ENCODE measurements around the gene PLA2G15.

- no peak for TF ChIP-seq ESRRA (CRISPR knock-in tag; IDR thresholded peaks at IDR 0.05; ENCODE audit: borderline replicate concordance)
- no peak for TF ChIP-seq ZNF416 (CRISPR knock-in tag; IDR thresholded peaks at IDR 0.05)
- 0 out of 2 replicates have a peak, but pooled peaks have one; percentile 8 for TF ChIP-seq AFF4 (CRISPR knock-in tag; IDR thresholded peaks at IDR 0.05; ENCODE audit: borderline replicate concordance)
- TF ChIP-seq E2F4 (CRISPR knock-in tag; IDR thresholded peaks at IDR 0.05; ENCODE audit: borderline replicate concordance, low read depth), result no peak; the same call in 1 of the 2 replicates
- no peak for TF ChIP-seq HMGXB4 (CRISPR knock-in tag; IDR thresholded peaks at IDR 0.05)
Measured at GRCh38 chr16:68236826-68237242, 8.3 kb upstream of the PLA2G15 start.

All from WTC11 (cell line).